Endothelial cell of umbilical vein (primary cell): ENCODE data around the gene CAMTA1. TPM values are rescaled to one million over a fixed set of nuclear protein-coding genes. Genes with fewer than 3 reads are reported as not detected.

ENCODE experiments used
- BruUV-seq: library from RNA; stranded (reverse); fragments of 400-500 nt; replicated peaks from 2 replicates; lab custom pipeline; 2021; lab: Mats Ljungman, UMichigan
- CTCF ChIA-PET: fragments of 300-600, 350-600 bp; sonication (Branson Sonifier 250); formaldehyde crosslinking; loops from one replicate; lab custom pipeline; 2021; ENCODE audit warnings: antibody characterized with exemption, inconsistent platforms; lab: Charles Lee
- POLR2A ChIA-PET: fragments of 300-600, 350-600 bp; sonication (Branson Sonifier 250); formaldehyde crosslinking; loops from one replicate; lab custom pipeline; 2021; ENCODE audit warnings: antibody characterized with exemption, inconsistent platforms; lab: Charles Lee
- DNase-seq: peaks from one replicate; pipeline ENCODE4 v3.0.0-alpha.2; 2011; ENCODE audit warnings: low read depth, low spot score
- FAIRE-seq: peaks from 2 replicates; lab custom pipeline; 2011; peaks lifted over from hg19 to GRCh38; lab: Jason Lieb, UNC
- H2AFZ ChIP-seq: 2 replicates; pipeline ENCODE4 v1.6.0; 2012; ENCODE audit warnings: low read depth, low read length, control low read depth, inconsistent platforms
- H3K27ac ChIP-seq: 2 replicates; pipeline ENCODE4 v1.5.1; 2011; ENCODE audit warnings: low read depth, mild to moderate bottlenecking, control low read depth, low read length, moderate library complexity; ENCODE audit not compliant: insufficient read depth
- H3K27me3 ChIP-seq, 2 experiments: 2 replicates each; pipeline versions ENCODE4 v1.6.0 to v1.6.1; 2011; ENCODE audit warnings: low read length in 2 of 2, mixed read lengths in 1 of 2; ENCODE audit not compliant: control insufficient read depth in 2 of 2, insufficient read depth in 2 of 2
- H3K36me3 ChIP-seq, 2 experiments: 2 replicates in 1 of 2; 3 replicates in 1 of 2; pipeline ENCODE4 v1.5.1; 2011; ENCODE audit warnings: low read length in 2 of 2, mild to moderate bottlenecking in 1 of 2, moderate library complexity in 1 of 2; ENCODE audit not compliant: control insufficient read depth in 2 of 2, insufficient read depth in 2 of 2; ENCODE audit errors: extremely low read depth in 1 of 2
- H3K4me1 ChIP-seq: 3 replicates; pipeline ENCODE4 v1.5.1; 2011; ENCODE audit warnings: mild to moderate bottlenecking, low read length; ENCODE audit not compliant: control insufficient read depth, insufficient read depth; ENCODE audit errors: extremely low read depth
- H3K4me2 ChIP-seq: 2 replicates; pipeline ENCODE4 v1.6.1; 2011; ENCODE audit warnings: low read length, control low read depth, mixed read lengths; ENCODE audit not compliant: insufficient read depth
- H3K4me3 ChIP-seq, 3 experiments: fragments of 200-600 bp in 1 of 3; sonication (generic), shearing (Covaris generic) in 1 of 3; replicated peaks in 1 of 3; 2 replicates each; pipeline ENCODE4 v1.5.1; 2011 to 2016; ENCODE audit warnings: control low read depth in 3 of 3, low read length in 3 of 3, mild to moderate bottlenecking in 2 of 3, inconsistent platforms in 1 of 3, low read depth in 1 of 3, moderate library complexity in 1 of 3; ENCODE audit not compliant: insufficient read depth in 1 of 3
- H3K79me2 ChIP-seq: 2 replicates; pipeline ENCODE4 v1.6.0; 2012; ENCODE audit warnings: low read length, inconsistent platforms; ENCODE audit not compliant: control insufficient read depth, insufficient read depth
- H3K9ac ChIP-seq: replicated peaks from 2 replicates; pipeline ENCODE3; 2011; ENCODE audit warnings: low read length, control low read depth; ENCODE audit not compliant: insufficient read depth; ENCODE audit errors: extremely low read depth
- H3K9me1 ChIP-seq: replicated peaks from 3 replicates; pipeline ENCODE4 v1.6.0; 2011; ENCODE audit warnings: mild to moderate bottlenecking, low read length; ENCODE audit not compliant: control insufficient read depth, insufficient read depth; ENCODE audit errors: extremely low read depth
- H3K9me3 ChIP-seq: replicated peaks from 2 replicates; pipeline ENCODE4 v1.5.1; 2012; ENCODE audit warnings: low read length, inconsistent platforms; ENCODE audit not compliant: control insufficient read depth, insufficient read depth
- H4K20me1 ChIP-seq: replicated peaks from 2 replicates; pipeline ENCODE3; 2011; ENCODE audit warnings: mild to moderate bottlenecking, low read length; ENCODE audit not compliant: control insufficient read depth, insufficient read depth; ENCODE audit errors: extremely low read depth
- EZH2 ChIP-seq: IDR thresholded peaks from 2 replicates; pipeline ENCODE4 v1.6.1; 2012; ENCODE audit warnings: borderline replicate concordance, low read depth, mild to moderate bottlenecking, moderate library complexity, low read length, inconsistent platforms; ENCODE audit not compliant: severe bottlenecking
- FOS ChIP-seq: IDR thresholded peaks from 2 replicates; pipeline ENCODE4 v1.6.1; 2011; ENCODE audit warnings: mild to moderate bottlenecking, low read length, moderate library complexity, borderline replicate concordance; ENCODE audit not compliant: insufficient read depth
- GATA2 ChIP-seq: IDR thresholded peaks from 2 replicates; pipeline ENCODE4 v1.7.0; 2011; ENCODE audit warnings: low read depth, mild to moderate bottlenecking, moderate library complexity, mixed read lengths, low read length; ENCODE audit not compliant: insufficient read length, insufficient read depth
- JUN ChIP-seq: IDR thresholded peaks from 2 replicates; pipeline ENCODE4 v1.6.1; 2011; ENCODE audit warnings: borderline replicate concordance, low read depth; ENCODE audit not compliant: insufficient read length, insufficient read depth
- MYC ChIP-seq: IDR thresholded peaks from one replicate; pipeline ENCODE4 v1.6.1; 2011; ENCODE audit warnings: mild to moderate bottlenecking, low read depth, low read length
- POLR2A ChIP-seq: IDR thresholded peaks from 2 replicates; pipeline ENCODE4 v1.6.1; 2012; ENCODE audit warnings: low read depth, mild to moderate bottlenecking, control low read depth, low read length
- POLR2AphosphoS5 ChIP-seq: IDR thresholded peaks from 2 replicates; pipeline ENCODE4 v1.6.1; 2012; ENCODE audit warnings: low read depth, mild to moderate bottlenecking, control low read depth, low read length, moderate library complexity; ENCODE audit not compliant: insufficient read depth
- dilution Hi-C: fragments of 300-500 bp; cut with MboI; formaldehyde crosslinking; loops from one replicate; pipeline ENCODE4 v1.15.0; 2019; ENCODE audit warnings: low sequenced_read_pairs; ENCODE audit not compliant: extremely low pct_ligation_motif_present
- intact Hi-C: fragments of 100-400 bp; cut with micrococcal nuclease; formaldehyde crosslinking; loops from one replicate; pipeline ENCODE4 v1.10.0; 2022
- polyA plus RNA-seq, 4 experiments: library from polyadenylated mRNA; depleted of rRNA in 3 of 4; stranded (reverse) in 3 of 4; unstranded in 1 of 4; fragments of >200 nt; gene quantifications; 2 replicates each; pipeline versions ENCODE4 v1.2.1 to v1.2.3, GENCODE V29; 2011 to 2012; ENCODE audit warnings: missing spikeins in 1 of 4
- total RNA-seq: library from RNA; stranded (reverse); gene quantifications from 2 replicates; pipeline ENCODE4 v1.2.3, GENCODE V29; 2021
- TF ChIP-seq, protein P1 (sequence below): IDR thresholded peaks from 2 replicates; pipeline ENCODE4 v1.6.1; 2011; ENCODE audit not compliant: insufficient read depth, insufficient read length
- TF ChIP-seq, protein P2 (sequence below), 2 donors: IDR thresholded peaks; 1 replicate in 1 of 2; 2 replicates in 1 of 2; pipeline ENCODE4 v1.5.1; 2011; ENCODE audit warnings: low read length in 2 of 2, mild to moderate bottlenecking in 2 of 2, moderate library complexity in 2 of 2, control low read depth in 1 of 2, inconsistent platforms in 1 of 2, low read depth in 1 of 2; ENCODE audit not compliant: insufficient read depth in 1 of 2; ENCODE audit errors: extremely low read depth in 1 of 2

Gene CAMTA1
- total and polyA plus RNA-seq, 2 donors (not counting 3 experiments of a cell fraction or from before 2014, with no cell fraction given), result 50.8 to 92.7 TPM

DNA sequence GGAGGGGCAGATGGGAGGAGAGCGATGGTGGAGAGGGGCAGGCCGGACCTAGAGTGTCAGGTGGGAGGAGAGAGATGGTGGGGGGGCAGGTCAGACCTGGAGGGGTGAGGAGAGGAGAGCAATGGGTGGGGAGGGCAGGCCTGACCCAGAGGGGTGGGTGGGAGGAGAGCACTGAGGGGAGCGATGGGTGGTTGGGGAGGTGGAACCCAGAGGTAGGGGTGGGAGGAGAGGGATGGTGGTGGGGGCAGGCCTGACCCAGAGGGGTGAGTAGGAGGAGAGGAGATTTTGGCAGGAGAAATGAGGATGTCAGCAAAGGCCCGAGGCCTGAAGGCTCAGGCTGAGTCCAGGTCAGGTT is 828.6 kb downstream of the CAMTA1 start:
- no peak for FAIRE-seq
- Histone ChIP-seq H3K9me3 (no peaks in the 10 kb centered on the region), H3K9ac (no peak overlapping the region), H3K36me3 (no peaks in the 10 kb centered on the region), H3K9me1 (no peaks in the 10 kb centered on the region), H3K27ac (no peak overlapping the region), H2AFZ (no peak overlapping the region), H4K20me1 (no peaks in the 10 kb centered on the region), H3K4me3 (no peak overlapping the region), H3K79me2 (no peaks in the 10 kb centered on the region), H3K4me2 (no peak overlapping the region), H3K27me3 (no peaks in the 10 kb centered on the region), H3K4me1 (no peaks in the 10 kb centered on the region)
- intact Hi-C loops, result no loop called here
- no TSS peak for BruUV-seq
- dilution Hi-C loops, result no loop called here
- POLR2A ChIA-PET, result no interaction called here
- no peak for TF ChIP-seq MYC
- no peak for TF ChIP-seq JUN
- TF ChIP-seq, protein P1, sequence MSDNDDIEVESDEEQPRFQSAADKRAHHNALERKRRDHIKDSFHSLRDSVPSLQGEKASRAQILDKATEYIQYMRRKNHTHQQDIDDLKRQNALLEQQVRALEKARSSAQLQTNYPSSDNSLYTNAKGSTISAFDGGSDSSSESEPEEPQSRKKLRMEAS, result no peak
- no peak for TF ChIP-seq POLR2AphosphoS5
- no peak for TF ChIP-seq POLR2A
- TF ChIP-seq FOS, result no peak
- TF ChIP-seq, protein P2, sequence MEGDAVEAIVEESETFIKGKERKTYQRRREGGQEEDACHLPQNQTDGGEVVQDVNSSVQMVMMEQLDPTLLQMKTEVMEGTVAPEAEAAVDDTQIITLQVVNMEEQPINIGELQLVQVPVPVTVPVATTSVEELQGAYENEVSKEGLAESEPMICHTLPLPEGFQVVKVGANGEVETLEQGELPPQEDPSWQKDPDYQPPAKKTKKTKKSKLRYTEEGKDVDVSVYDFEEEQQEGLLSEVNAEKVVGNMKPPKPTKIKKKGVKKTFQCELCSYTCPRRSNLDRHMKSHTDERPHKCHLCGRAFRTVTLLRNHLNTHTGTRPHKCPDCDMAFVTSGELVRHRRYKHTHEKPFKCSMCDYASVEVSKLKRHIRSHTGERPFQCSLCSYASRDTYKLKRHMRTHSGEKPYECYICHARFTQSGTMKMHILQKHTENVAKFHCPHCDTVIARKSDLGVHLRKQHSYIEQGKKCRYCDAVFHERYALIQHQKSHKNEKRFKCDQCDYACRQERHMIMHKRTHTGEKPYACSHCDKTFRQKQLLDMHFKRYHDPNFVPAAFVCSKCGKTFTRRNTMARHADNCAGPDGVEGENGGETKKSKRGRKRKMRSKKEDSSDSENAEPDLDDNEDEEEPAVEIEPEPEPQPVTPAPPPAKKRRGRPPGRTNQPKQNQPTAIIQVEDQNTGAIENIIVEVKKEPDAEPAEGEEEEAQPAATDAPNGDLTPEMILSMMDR (IDR thresholded peaks at IDR 0.05; ENCODE audit: extremely low read depth in 1 of 2, insufficient read depth in 1 of 2, low read depth in 1 of 2, low read length in 2 of 2), result no peak
- TF ChIP-seq EZH2, result no peak
- TF ChIP-seq GATA2, result no peak
- CTCF ChIA-PET, result interaction anchor here (1.4 kb wide), 1 partner anchor 62 kb away, joined by 3 read pairs; no protein-coding TSS in a partner anchor
- no peak for DNase-seq
